ENCODE results near the gene CITED4. TPM values are rescaled to one million over a fixed set of nuclear protein-coding genes. Genes with fewer than 3 reads are reported as not detected.

CITED4 gene
- total RNA-seq, 2 donors from 2014 or later = 180 to 465 TPM

DNA sequence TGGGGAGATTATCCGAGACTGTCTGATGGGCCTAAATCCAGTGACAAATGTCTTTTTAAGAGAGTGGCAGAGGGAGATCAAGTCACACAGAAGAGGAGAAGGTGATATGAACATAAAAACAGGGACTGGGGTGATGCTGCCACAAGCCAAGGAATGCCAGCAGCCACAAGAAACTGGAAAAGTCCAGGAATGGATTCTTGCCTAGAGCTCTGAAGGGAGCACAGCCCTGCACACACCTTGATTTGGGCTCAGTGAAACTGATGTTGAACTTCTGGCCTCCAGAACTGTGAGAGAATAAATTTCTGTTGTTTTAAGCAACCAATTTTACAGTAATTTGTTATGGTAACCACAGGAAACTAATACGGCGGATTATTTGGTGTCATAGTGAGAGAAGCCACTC, 19.5 kb downstream of the CITED4 start:
- Histone ChIP-seq H3K4me1 (peaks cover 4% of the 10 kb centered on the region), H3K4me3 (no peak overlapping the region), H3K9me3 (no peaks in the 10 kb centered on the region), H3K27ac (no peak overlapping the region), H3K27me3 (no peaks in the 10 kb centered on the region), H3K36me3 (replicated peaks in 1 of 2; ENCODE audit: insufficient read depth in 1 of 2, low read depth in 2 of 2) (no peaks in the 10 kb centered on the region)
- no peak for ATAC-seq
- intact Hi-C loops (cut with DNase I) = no loop called here
- 93 to 94% methylated on average over 3 of the region's 3 CpGs for WGBS, 2 donors
- TF ChIP-seq POLR2A (IDR thresholded peaks at IDR 0.05) = no peak
- no peak for TF ChIP-seq CTCF (IDR thresholded peaks at IDR 0.05)
- DNase-seq = no peak

- no peak overlapping the region for H3K4me3 ChIP-seq
- no peaks in the 10 kb centered on the region for H3K27me3 ChIP-seq
- TF ChIP-seq CTCF (IDR thresholded peaks at IDR 0.05) (no peak), POLR2A (IDR thresholded peaks at IDR 0.05) (no peak)
- DNase-seq = no peak
- no peaks in the 10 kb centered on the region for H3K9me3 ChIP-seq
- no peaks in the 10 kb centered on the region for H3K36me3 ChIP-seq (replicated peaks in 1 of 2; ENCODE audit: insufficient read depth in 1 of 2, low read depth in 2 of 2)
- H3K27ac ChIP-seq = no peak overlapping the region
- ATAC-seq = no peak
- intact Hi-C loops (cut with DNase I) = no loop called here
- H3K4me1 ChIP-seq = peaks cover 4% of the 10 kb centered on the region
- WGBS, 2 donors = 68 to 81% methylated on average over 4 of the region's 4 CpGs
These were observed 20.0 kb downstream of the CITED4 start for GRCh38 chr1:40842207-40842606.

- Histone ChIP-seq H3K27ac (no peak overlapping the region), H3K9me3 (no peaks in the 10 kb centered on the region), H3K27me3 (no peaks in the 10 kb centered on the region), H3K4me3 (no peak overlapping the region), H3K4me1 (peaks cover 4% of the 10 kb centered on the region), H3K36me3 (replicated peaks in 1 of 2; ENCODE audit: insufficient read depth in 1 of 2, low read depth in 2 of 2) (no peaks in the 10 kb centered on the region)
- WGBS, 2 donors = 86 to 88% methylated on average over 7 of the region's 7 CpGs
- ATAC-seq (no peak), DNase-seq (no peak)
- TF ChIP-seq POLR2A (IDR thresholded peaks at IDR 0.05) (no peak), CTCF (IDR thresholded peaks at IDR 0.05) (no peak)
- intact Hi-C loops (cut with DNase I) = no loop called here
These were observed 20.6 kb downstream of the CITED4 start for GRCh38 chr1:40841602-40842001.

DNA sequence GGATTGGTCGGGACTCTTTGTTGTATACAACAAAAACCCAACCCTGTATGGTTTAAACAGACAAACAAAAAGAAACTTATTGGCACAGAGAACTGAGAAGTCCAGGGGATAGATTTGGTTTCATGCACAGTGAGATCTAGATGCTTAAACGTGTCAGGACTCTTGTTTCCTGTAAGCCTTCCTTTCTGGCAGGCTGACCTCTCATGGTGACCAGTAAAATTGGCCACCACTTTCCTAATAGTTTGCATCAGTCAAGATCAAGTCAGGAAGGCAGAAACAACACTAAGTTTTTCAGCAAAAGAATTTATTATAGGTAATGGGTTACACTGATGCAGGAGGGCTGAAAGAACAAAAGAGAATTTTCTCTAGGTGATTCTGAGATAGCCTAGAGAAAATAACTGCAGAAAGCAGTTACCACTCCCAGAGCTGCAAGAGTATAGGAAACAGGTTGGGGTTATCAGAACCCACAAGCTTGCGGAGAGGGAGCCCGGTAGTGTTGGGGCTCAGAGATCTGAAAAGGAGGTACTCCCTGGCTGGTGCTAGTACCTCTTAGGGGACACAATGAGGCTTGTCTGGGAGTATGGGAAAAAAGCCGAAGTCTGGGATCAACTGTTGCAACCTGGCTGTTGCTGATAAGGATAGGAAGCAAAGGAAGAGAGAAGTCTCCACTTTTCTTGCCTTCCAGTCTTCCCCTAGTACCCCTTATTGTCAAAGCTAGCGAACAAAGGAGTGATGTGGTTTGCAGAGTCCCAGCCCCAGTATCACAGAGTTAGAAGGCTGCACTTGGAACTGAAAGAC, 21.4 kb downstream of the CITED4 start:
- no peaks in the 10 kb centered on the region for H3K9me3 ChIP-seq
- 51 to 63% methylated on average over 6 of the region's 6 CpGs for WGBS, 2 donors
- intact Hi-C loops (cut with DNase I) = no loop called here

More for the DNA sequence above, 21.4 kb downstream of the CITED4 start:
- Histone ChIP-seq H3K4me3 (no peak overlapping the region), H3K4me1 (peaks cover 4% of the 10 kb centered on the region), H3K36me3 (replicated peaks in 1 of 2; ENCODE audit: insufficient read depth in 1 of 2, low read depth in 2 of 2) (no peaks in the 10 kb centered on the region), H3K27me3 (no peaks in the 10 kb centered on the region), H3K27ac (no peak overlapping the region)
- DNase-seq (no peak), ATAC-seq (no peak)
- TF ChIP-seq POLR2A (IDR thresholded peaks at IDR 0.05) (no peak), CTCF (IDR thresholded peaks at IDR 0.05) (no peak)
